PFSK-1 (cell line): ENCODE measurements around the gene HLA-DRA. TPM values are rescaled to one million over a fixed set of nuclear protein-coding genes. Genes with fewer than 3 reads are reported as not detected.

ENCODE experiments used
- FOXP2 ChIP-seq: optimal IDR thresholded peaks from 2 replicates; pipeline ENCODE3; 2011; ENCODE audit warnings: borderline replicate concordance, control low read depth, inconsistent platforms; ENCODE audit not compliant: insufficient read depth; ENCODE audit errors: extremely low read length, extremely low read depth
- POLR2AphosphoS5 ChIP-seq: IDR thresholded peaks from 2 replicates; pipeline ENCODE4 v1.6.1; 2012; ENCODE audit warnings: low read depth, mild to moderate bottlenecking, control low read depth, low read length, moderate library complexity
- SIN3A ChIP-seq: IDR thresholded peaks from 2 replicates; pipeline ENCODE4 v1.6.1; 2012; ENCODE audit warnings: mild to moderate bottlenecking, low read length, moderate library complexity, borderline replicate concordance; ENCODE audit not compliant: insufficient read depth
- TAF1 ChIP-seq: IDR thresholded peaks from 2 replicates; pipeline ENCODE4 v1.6.1; 2012; ENCODE audit warnings: low read length, control low read depth, borderline replicate concordance; ENCODE audit not compliant: insufficient read depth
- polyA plus RNA-seq: library from polyadenylated mRNA; unstranded; fragments of >200 nt; gene quantifications from one replicate; pipeline ENCODE4 v1.2.1, GENCODE V29; 2012; ENCODE audit warnings: low read depth, missing spikeins; ENCODE audit not compliant: insufficient read length
- TF ChIP-seq, protein P1 (sequence below), 2 experiments: IDR thresholded peaks; 2 replicates each; pipeline versions ENCODE4 v1.6.1 to v1.8.0; 2011 to 2012; ENCODE audit warnings: low read depth in 2 of 2, low read length in 2 of 2, control low read depth in 1 of 2, inconsistent platforms in 1 of 2, mild to moderate bottlenecking in 1 of 2, moderate library complexity in 1 of 2; ENCODE audit not compliant: insufficient read depth in 1 of 2

The HLA-DRA gene
- not detected for polyA plus RNA-seq

DNA sequence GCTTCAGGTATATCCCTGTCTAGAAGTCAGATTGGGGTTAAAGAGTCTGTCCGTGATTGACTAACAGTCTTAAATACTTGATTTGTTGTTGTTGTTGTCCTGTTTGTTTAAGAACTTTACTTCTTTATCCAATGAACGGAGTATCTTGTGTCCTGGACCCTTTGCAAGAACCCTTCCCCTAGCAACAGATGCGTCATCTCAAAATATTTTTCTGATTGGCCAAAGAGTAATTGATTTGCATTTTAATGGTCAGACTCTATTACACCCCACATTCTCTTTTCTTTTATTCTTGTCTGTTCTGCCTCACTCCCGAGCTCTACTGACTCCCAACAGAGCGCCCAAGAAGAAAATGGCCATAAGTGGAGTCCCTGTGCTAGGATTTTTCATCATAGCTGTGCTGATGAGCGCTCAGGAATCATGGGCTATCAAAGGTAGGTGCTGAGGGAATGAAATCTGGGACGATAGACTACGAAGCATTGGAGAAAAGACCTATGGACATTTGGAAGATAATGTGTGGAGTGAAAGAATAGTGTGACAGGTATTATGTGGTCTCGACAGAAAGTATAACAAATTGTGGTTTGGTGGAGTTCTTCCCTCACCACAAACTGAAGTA, at the start of gene HLA-DRA:
Gene HLA-DRA, plus strand, starts transcription at position 286 of the 613 bp plus-strand sequence. Its CDS starts 64 bp downstream, at position 350.
- TF ChIP-seq SIN3A (no peak), POLR2AphosphoS5 (no peak), TAF1 (no peak), FOXP2 (no peak)
- TF ChIP-seq, protein P1, sequence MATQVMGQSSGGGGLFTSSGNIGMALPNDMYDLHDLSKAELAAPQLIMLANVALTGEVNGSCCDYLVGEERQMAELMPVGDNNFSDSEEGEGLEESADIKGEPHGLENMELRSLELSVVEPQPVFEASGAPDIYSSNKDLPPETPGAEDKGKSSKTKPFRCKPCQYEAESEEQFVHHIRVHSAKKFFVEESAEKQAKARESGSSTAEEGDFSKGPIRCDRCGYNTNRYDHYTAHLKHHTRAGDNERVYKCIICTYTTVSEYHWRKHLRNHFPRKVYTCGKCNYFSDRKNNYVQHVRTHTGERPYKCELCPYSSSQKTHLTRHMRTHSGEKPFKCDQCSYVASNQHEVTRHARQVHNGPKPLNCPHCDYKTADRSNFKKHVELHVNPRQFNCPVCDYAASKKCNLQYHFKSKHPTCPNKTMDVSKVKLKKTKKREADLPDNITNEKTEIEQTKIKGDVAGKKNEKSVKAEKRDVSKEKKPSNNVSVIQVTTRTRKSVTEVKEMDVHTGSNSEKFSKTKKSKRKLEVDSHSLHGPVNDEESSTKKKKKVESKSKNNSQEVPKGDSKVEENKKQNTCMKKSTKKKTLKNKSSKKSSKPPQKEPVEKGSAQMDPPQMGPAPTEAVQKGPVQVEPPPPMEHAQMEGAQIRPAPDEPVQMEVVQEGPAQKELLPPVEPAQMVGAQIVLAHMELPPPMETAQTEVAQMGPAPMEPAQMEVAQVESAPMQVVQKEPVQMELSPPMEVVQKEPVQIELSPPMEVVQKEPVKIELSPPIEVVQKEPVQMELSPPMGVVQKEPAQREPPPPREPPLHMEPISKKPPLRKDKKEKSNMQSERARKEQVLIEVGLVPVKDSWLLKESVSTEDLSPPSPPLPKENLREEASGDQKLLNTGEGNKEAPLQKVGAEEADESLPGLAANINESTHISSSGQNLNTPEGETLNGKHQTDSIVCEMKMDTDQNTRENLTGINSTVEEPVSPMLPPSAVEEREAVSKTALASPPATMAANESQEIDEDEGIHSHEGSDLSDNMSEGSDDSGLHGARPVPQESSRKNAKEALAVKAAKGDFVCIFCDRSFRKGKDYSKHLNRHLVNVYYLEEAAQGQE (IDR thresholded peaks at IDR 0.05; ENCODE audit: insufficient read depth in 1 of 2, low read depth in 2 of 2, low read length in 2 of 2): no peak

DNA sequence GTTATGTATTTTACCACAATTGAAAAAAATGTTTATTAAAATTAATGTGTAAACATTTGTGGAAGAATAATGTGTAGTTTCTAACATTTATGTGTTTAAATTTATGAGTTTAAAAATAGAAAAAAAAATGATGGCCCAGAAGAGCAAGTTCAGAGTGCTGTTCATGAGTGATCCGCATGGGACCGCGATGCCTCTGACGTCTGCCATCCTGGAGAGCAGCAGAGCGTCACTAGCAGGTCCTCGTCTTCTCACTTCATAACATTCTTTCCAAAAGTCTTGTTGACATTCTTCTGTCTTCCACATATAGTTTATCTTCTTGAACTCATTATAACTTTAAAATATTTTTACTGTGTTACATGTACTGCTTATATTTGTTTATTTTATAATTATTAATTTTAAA, 48.2 kb upstream of the HLA-DRA start:
- TF ChIP-seq, protein P1 (IDR thresholded peaks at IDR 0.05; ENCODE audit: insufficient read depth in 1 of 2, low read depth in 2 of 2, low read length in 2 of 2): no peak
- TF ChIP-seq POLR2AphosphoS5 (no peak), FOXP2 (no peak), TAF1 (no peak), SIN3A (no peak)

DNA sequence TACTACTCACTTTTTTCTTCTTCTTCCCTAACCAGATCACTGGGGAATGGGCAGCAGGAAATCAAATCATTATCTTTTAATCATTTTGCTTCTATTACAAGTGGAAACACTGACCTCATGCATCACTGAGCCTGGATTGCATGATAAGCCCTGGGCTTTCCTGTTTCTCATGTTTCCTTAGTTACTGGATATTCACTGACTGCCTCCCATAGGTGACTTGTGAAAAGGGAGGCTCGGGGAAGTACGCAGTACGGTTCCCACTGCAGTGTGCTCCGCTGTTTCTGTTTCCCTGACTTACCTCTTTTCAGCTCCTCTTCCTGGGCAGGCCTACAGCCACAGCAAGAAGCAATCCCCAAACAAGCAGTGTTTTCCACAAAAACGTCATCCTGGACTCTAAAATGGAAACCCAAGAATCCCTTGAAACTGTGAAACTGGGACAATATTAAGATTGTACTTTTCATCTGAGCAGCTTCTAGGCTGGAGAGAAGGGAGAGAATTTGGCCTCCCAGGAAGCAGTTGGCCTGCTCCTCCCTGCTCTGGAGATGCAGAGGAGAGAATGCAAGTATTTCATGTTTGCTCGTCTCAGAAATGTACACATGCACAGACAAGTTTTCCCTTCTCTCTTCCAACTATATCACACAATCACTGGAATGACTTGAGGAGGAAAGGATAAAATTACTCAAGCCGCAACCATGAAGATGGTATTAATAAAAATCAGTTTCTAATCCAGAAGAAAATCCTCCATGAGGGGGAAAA, 45.8 kb upstream of the HLA-DRA start:
- TF ChIP-seq POLR2AphosphoS5 (no peak), FOXP2 (no peak), SIN3A (no peak), TAF1 (no peak)
- TF ChIP-seq, protein P1 (IDR thresholded peaks at IDR 0.05; ENCODE audit: insufficient read depth in 1 of 2, low read depth in 2 of 2, low read length in 2 of 2): no peak

DNA sequence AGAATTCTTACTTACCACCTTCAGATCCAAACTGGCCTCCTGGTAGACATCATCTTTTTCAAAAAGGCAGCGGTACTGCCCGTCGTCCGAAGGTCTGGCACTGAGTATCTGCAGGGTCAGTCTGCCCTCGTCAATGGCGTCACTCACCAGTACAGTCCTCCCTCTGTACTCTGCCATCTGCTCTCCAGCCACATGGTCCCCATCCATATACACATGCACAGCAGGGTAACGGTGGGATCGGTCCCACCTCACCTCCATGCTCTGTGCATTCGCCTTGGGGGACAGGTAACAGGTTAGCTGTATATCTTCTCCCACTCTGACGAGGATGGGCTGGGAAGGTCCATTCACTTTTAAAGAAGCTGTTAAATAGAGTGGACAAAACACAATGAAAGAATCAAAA, 43.7 kb upstream of the HLA-DRA start:
- no peak for TF ChIP-seq TAF1
- TF ChIP-seq, protein P1 (IDR thresholded peaks at IDR 0.05; ENCODE audit: insufficient read depth in 1 of 2, low read depth in 2 of 2, low read length in 2 of 2): no peak
- no peak for TF ChIP-seq POLR2AphosphoS5
- TF ChIP-seq SIN3A: no peak
- no peak for TF ChIP-seq FOXP2
